Measurements from ENCODE around the gene LRRC4C. TPM values are rescaled to one million over a fixed set of nuclear protein-coding genes. Genes with fewer than 3 reads are reported as not detected.

Gene LRRC4C
- polyA plus RNA-seq, 1 of the 3 experiments (the other 2 are of a cell fraction): 0.16 TPM

GRCh38 chr11:41175304-41175972 is 284.0 kb downstream of the LRRC4C start (continued):
- TF ChIP-seq REST (IDR thresholded peaks at IDR 0.05; ENCODE audit: low read depth, low read length) (no peak), IRF3 (IDR thresholded peaks at IDR 0.05; ENCODE audit: low read depth, low read length) (no peak), ZBTB33 (IDR thresholded peaks at IDR 0.05; ENCODE audit: borderline replicate concordance, low read depth) (no peak), RXRA (IDR thresholded peaks at IDR 0.05; ENCODE audit: borderline replicate concordance, low read depth) (no peak), YY1 (IDR thresholded peaks at IDR 0.05; ENCODE audit: low read depth) (no peak)

- CTCF ChIA-PET: no interaction called here
- WGBS (ENCODE audit: low lambda C conversion rate): 6% methylated on average over 2 of the region's 2 CpGs
- no peak for DNase-seq
Observed at GRCh38 chr11:41146326-41146725, 313.1 kb downstream of the LRRC4C start.

GRCh38 chr11:41145420-41145819 is 314.0 kb downstream of the LRRC4C start:
- Histone ChIP-seq H3K4me3 (ENCODE audit: low read depth in 2 of 2, low read length in 1 of 2) (no peak overlapping the region), H4K20me1 (ENCODE audit: insufficient read depth) (no peaks in the 10 kb centered on the region), H3K9me2 (no peaks in the 10 kb centered on the region), H3K9ac (no peak overlapping the region), H3K4me2 (no peak overlapping the region), H3K27me3 (ENCODE audit: insufficient read depth) (no peaks in the 10 kb centered on the region), H3K36me3 (replicated peaks in 1 of 2; ENCODE audit: control insufficient read depth in 1 of 2, insufficient read depth in 2 of 2, low read length in 1 of 2) (no peaks in the 10 kb centered on the region), H3K79me2 (ENCODE audit: insufficient read depth) (no peaks in the 10 kb centered on the region), H2AFZ (ENCODE audit: low read depth) (no peak overlapping the region), H3K27ac (ENCODE audit: low read depth in 2 of 2, low read length in 1 of 2) (no peak overlapping the region), H3K9me3 (no peaks in the 10 kb centered on the region), H3K4me1 (ENCODE audit: control insufficient read depth in 1 of 2, insufficient read depth in 2 of 2, low read depth in 1 of 2, low read length in 1 of 2) (no peaks in the 10 kb centered on the region), H3F3A (replicated peaks; ENCODE audit: insufficient read depth) (no peaks in the 10 kb centered on the region)
- CTCF ChIA-PET: no interaction called here
- POLR2A ChIA-PET: no interaction called here
- 28% methylated on average over 5 of the region's 5 CpGs for WGBS (ENCODE audit: low lambda C conversion rate)
- DNase-seq: no peak
- TF ChIP-seq USF2 (IDR thresholded peaks at IDR 0.05; ENCODE audit: borderline replicate concordance, low read depth, low read length) (no peak), SIN3A (IDR thresholded peaks at IDR 0.05; ENCODE audit: borderline replicate concordance, low read depth, low read length) (no peak), MEF2A (IDR thresholded peaks at IDR 0.05; ENCODE audit: borderline replicate concordance, low read depth) (no peak), RAD21 (IDR thresholded peaks at IDR 0.05; ENCODE audit: low read length) (no peak), USF1 (IDR thresholded peaks at IDR 0.05; ENCODE audit: borderline replicate concordance, low read depth) (no peak), GABPA (IDR thresholded peaks at IDR 0.05; ENCODE audit: low read depth) (no peak), EP300 (IDR thresholded peaks at IDR 0.05; ENCODE audit: borderline replicate concordance in 1 of 2, low read depth in 1 of 2, low read length in 1 of 2) (no peak), MXI1 (IDR thresholded peaks at IDR 0.05; ENCODE audit: low read depth, low read length) (no peak), ELF1 (IDR thresholded peaks at IDR 0.05) (no peak), POLR2AphosphoS5 (IDR thresholded peaks at IDR 0.05; ENCODE audit: low read depth, low read length) (no peak), FOSL2 (IDR thresholded peaks at IDR 0.05; ENCODE audit: borderline replicate concordance, low read depth) (no peak), SMC3 (IDR thresholded peaks at IDR 0.05; ENCODE audit: low read depth, low read length) (no peak)

More at GRCh38 chr11:41146326-41146725, 313.1 kb downstream of the LRRC4C start:
- H3F3A ChIP-seq (replicated peaks; ENCODE audit: insufficient read depth): no peaks in the 10 kb centered on the region
- no peak overlapping the region for H3K4me3 ChIP-seq (ENCODE audit: low read depth in 2 of 2, low read length in 1 of 2)
- H3K4me1 ChIP-seq (ENCODE audit: control insufficient read depth in 1 of 2, insufficient read depth in 2 of 2, low read depth in 1 of 2, low read length in 1 of 2): no peaks in the 10 kb centered on the region
- H3K27me3 ChIP-seq (ENCODE audit: insufficient read depth): no peaks in the 10 kb centered on the region
- H2AFZ ChIP-seq (ENCODE audit: low read depth): no peak overlapping the region
- TF ChIP-seq NRF1 (IDR thresholded peaks at IDR 0.05; ENCODE audit: low read depth, low read length): no peak
- no peaks in the 10 kb centered on the region for H3K79me2 ChIP-seq (ENCODE audit: insufficient read depth)
- H4K20me1 ChIP-seq (ENCODE audit: insufficient read depth): no peaks in the 10 kb centered on the region
- POLR2A ChIA-PET: no interaction called here
- no peak overlapping the region for H3K9ac ChIP-seq
- H3K4me2 ChIP-seq: no peak overlapping the region
- H3K36me3 ChIP-seq (replicated peaks in 1 of 2; ENCODE audit: control insufficient read depth in 1 of 2, insufficient read depth in 2 of 2, low read length in 1 of 2): no peaks in the 10 kb centered on the region
- H3K9me3 ChIP-seq: no peaks in the 10 kb centered on the region
- no peak overlapping the region for H3K27ac ChIP-seq (ENCODE audit: low read depth in 2 of 2, low read length in 1 of 2)
- H3K9me2 ChIP-seq: no peaks in the 10 kb centered on the region

All from SK-N-SH (cell line).